Activated T-cell treated with anti-CD3 and anti-CD28 coated beads, Interleukin-2, amount 50 U/mL, for 1 hour (primary cell): ENCODE data around the gene AP5B1.
A peak's percentile ranks its signal among the peaks of the same experiment; 100 is the strongest.

ENCODE experiments used
- DNase-seq: peaks from one replicate; pipeline ENCODE4 v3.0.0-alpha.2; 2020

The AP5B1 gene

GRCh38 chr11:65798882-65799281, 18.1 kb upstream of the AP5B1 start:
- DNase-seq: no peak

GRCh38 chr11:65797711-65798110, 16.9 kb upstream of the AP5B1 start:
- no peak for DNase-seq

- DNase-seq: no peak
Observed at GRCh38 chr11:65796726-65797601, 16.2 kb upstream of the AP5B1 start.

GRCh38 chr11:65794570-65795510, 14.1 kb upstream of the AP5B1 start:
- DNase-seq: no peak

GRCh38 chr11:65793625-65794400, 13.0 kb upstream of the AP5B1 start:
- no peak for DNase-seq

GRCh38 chr11:65793144-65793581, 12.4 kb upstream of the AP5B1 start:
- no peak for DNase-seq

GRCh38 chr11:65792456-65792855, 11.7 kb upstream of the AP5B1 start:
- no peak for DNase-seq

- DNase-seq: peak; percentile 40
Observed at GRCh38 chr11:65791719-65792213, 11.0 kb upstream of the AP5B1 start.

- no peak for DNase-seq
Observed at GRCh38 chr11:65790902-65791650, 10.3 kb upstream of the AP5B1 start.

GRCh38 chr11:65790104-65790901, 9.5 kb upstream of the AP5B1 start:
- no peak for DNase-seq

- DNase-seq: no peak
Observed at GRCh38 chr11:65789230-65790103, 8.7 kb upstream of the AP5B1 start.

GRCh38 chr11:65788821-65789220, 8.0 kb upstream of the AP5B1 start:
- DNase-seq: no peak

- DNase-seq: peak; percentile 42
Observed at GRCh38 chr11:65787649-65788622, 7.2 kb upstream of the AP5B1 start.

- DNase-seq: peak; percentile 42
Observed at GRCh38 chr11:65786786-65787636, 6.2 kb upstream of the AP5B1 start, which contains the start of gene OVOL1. Gene OVOL1, plus strand, starts transcription at chr11:65787063. Its CDS starts 311 bp downstream, at chr11:65787374.

- DNase-seq: peak; percentile 57
Observed at GRCh38 chr11:65786008-65786785, 5.4 kb upstream of the AP5B1 start.

- no peak for DNase-seq
Observed at GRCh38 chr11:65785319-65786007, 4.7 kb upstream of the AP5B1 start.
